Coronary artery (tissue), 2 donors: ENCODE results near the gene FAM120A.

Experiments
- DNase-seq: peaks from one replicate; pipeline ENCODE4 v3.0.0-alpha.2; 2017; ENCODE audit warnings: low spot score
- H3K27ac ChIP-seq, 2 donors: fragments of 200-600 bp; sonication (generic); one replicate each; pipeline ENCODE4 v1.5.1; 2016 to 2019
- H3K4me3 ChIP-seq: fragments of 200-600 bp; sonication (generic); 2 replicates; pipeline ENCODE4 v1.5.1; 2016; ENCODE audit warnings: mild to moderate bottlenecking, moderate library complexity
- CTCF ChIP-seq: fragments of 200-600 bp; sonication (generic); IDR thresholded peaks from one replicate; pipeline ENCODE4 v1.5.1; 2019; ENCODE audit warnings: antibody characterized with exemption

The FAM120A gene

GRCh38 chr9:93587651-93588347, 136.3 kb downstream of the FAM120A start:
- DNase-seq, result peak; percentile 55
- Histone ChIP-seq H3K4me3 (no peak overlapping the region), H3K27ac (no peak overlapping the region)
- no peak for TF ChIP-seq CTCF

GRCh38 chr9:93588641-93589609, 137.4 kb downstream of the FAM120A start:
- peak; percentile 40 for DNase-seq
- Histone ChIP-seq H3K4me3 (no peak overlapping the region), H3K27ac (no peak overlapping the region)
- no peak for TF ChIP-seq CTCF

GRCh38 chr9:93589688-93590087, 138.2 kb downstream of the FAM120A start:
- no peak overlapping the region for H3K27ac ChIP-seq
- no peak for TF ChIP-seq CTCF
- peak; percentile 66 for DNase-seq
- H3K4me3 ChIP-seq, result no peak overlapping the region

- peak; percentile 50 for DNase-seq
- TF ChIP-seq CTCF, result no peak
- no peak overlapping the region for H3K4me3 ChIP-seq
- H3K27ac ChIP-seq, result no peak overlapping the region
These were observed 139.2 kb downstream of the FAM120A start for GRCh38 chr9:93590609-93591234.

GRCh38 chr9:93591301-93592007, 140.0 kb downstream of the FAM120A start:
- no peak for TF ChIP-seq CTCF
- no peak overlapping the region for H3K27ac ChIP-seq
- no peak overlapping the region for H3K4me3 ChIP-seq
- peak; percentile 70 for DNase-seq

GRCh38 chr9:93592008-93592642, 140.6 kb downstream of the FAM120A start:
- no peak for TF ChIP-seq CTCF
- DNase-seq, result peak; percentile 52
- Histone ChIP-seq H3K27ac (no peak overlapping the region), H3K4me3 (no peak overlapping the region)
